HG02840 (cell line): ENCODE results near the gene CAMK4.

Source experiments
- ATAC-seq: cut with Tn5 transposase; IDR thresholded peaks from one replicate; pipeline ENCODE4 v1.9.1; 2021; ENCODE audit warnings: mild to moderate bottlenecking, moderate library complexity, moderate number of reproducible peaks; ENCODE audit not compliant: unreplicated experiment, low FRiP score

Gene CAMK4

GRCh38 chr5:111223787-111224560 lies at the start of gene CAMK4:
Gene CAMK4, plus strand, starts transcription at chr5:111224384. Its CDS starts 100 bp downstream, at chr5:111224484.
- peak; percentile 74 for ATAC-seq

- ATAC-seq: no peak
These were observed 41.1 kb upstream of the CAMK4 start for GRCh38 chr5:111183064-111183463.

DNA sequence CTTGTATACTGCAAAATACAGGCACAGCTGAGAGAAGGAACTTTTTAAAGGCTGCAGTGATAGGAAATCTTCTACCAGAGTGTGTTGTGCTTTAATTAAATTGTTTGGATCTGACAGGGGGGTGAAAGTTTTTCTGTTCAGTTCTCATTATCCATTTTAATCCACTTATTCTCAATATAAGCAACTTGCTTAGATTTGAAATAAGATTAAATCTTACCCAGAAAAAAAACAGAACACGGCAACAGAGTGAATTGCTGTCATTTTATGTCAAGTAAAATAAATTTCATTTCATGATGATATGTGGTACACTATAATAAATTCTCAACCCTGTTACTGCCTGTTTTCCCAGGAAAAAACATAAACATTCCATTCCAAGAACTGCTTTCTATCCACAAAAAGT lies 37.1 kb upstream of the CAMK4 start:
- ATAC-seq: no peak

DNA sequence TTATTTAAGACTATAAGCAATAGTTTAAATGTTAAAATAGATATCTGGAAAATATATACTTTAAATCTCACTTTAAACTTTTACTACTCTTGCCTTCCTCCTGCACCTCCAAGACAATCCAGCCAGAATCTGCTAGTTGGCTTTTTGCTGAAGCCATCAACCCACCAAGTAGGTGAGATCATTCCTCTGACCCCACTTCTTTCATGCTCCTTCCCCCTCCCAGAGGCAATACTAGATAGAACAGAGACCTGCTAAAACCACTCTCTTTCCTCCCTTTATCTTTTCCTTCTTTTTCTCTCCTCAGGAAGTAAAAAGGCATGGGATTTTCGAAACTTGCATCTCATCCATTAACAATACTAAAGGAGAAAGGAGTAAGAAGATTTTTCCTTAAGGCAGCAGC lies 30.1 kb upstream of the CAMK4 start:
- ATAC-seq: no peak

DNA sequence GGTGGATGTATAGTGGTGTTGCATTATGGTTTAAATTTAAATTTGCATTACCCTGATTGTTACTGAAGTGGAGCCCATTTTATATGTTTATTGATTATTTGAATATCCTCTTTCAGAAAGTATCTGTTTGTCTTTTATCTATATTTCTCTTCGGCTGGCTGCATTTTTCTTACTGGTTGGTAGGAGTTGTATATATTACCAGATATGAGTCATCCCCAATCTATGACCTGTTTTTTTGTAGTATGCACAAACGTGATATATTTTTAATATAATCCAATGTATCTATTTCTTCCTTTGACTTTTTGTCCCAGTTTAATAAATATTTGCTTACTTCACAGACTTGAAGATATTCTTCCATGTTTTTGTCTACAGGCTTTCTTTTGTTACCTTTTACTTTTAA lies 29.3 kb upstream of the CAMK4 start:
- no peak for ATAC-seq

- ATAC-seq: no peak
These were observed 26.7 kb upstream of the CAMK4 start for GRCh38 chr5:111197523-111197922.

GRCh38 chr5:111198281-111198966 lies 25.8 kb upstream of the CAMK4 start:
- no peak for ATAC-seq

GRCh38 chr5:111200828-111201227 lies 23.4 kb upstream of the CAMK4 start:
- ATAC-seq: no peak

DNA sequence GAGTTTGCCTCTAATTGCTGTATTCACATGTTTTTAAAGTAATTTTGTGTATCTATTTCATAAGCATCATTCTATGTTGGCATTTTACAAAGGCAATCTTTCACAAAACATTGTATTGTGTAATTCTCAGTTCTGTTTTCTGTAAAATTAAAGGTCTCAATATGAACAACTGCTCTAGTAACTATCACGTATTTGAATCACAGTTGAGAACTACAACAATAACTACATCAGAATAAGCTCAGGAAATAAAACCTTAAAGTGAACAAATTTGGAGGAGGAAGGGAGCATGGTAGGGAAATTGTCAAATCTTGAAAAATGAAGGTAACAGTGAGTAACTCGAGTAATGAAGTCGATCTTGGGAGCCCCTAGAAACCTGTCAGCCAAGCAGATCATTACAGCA lies 22.5 kb upstream of the CAMK4 start:
- no peak for ATAC-seq

DNA sequence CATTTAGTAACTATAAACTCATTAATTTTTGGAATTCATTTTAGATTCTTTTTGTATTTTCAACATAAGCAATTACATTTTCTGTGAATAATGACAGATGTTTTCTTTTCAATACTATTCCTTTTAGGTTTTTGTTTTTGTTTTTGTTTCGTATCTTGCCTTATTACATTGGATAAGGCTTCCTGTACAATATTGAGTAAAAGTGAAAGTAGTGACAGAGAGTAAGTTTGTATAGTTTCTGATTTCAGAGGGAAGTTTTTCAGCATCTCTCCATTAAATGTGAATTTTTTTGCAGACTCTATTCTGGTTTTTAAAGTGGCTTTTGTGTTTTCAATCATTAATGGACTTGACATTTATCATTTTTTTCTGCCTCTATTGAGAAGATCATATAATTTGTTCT lies 12.8 kb upstream of the CAMK4 start:
- ATAC-seq: no peak

- ATAC-seq: no peak
These were observed 10.0 kb upstream of the CAMK4 start for GRCh38 chr5:111214052-111214742.

- no peak for ATAC-seq
These were observed 8.2 kb upstream of the CAMK4 start for GRCh38 chr5:111215971-111216370.

DNA sequence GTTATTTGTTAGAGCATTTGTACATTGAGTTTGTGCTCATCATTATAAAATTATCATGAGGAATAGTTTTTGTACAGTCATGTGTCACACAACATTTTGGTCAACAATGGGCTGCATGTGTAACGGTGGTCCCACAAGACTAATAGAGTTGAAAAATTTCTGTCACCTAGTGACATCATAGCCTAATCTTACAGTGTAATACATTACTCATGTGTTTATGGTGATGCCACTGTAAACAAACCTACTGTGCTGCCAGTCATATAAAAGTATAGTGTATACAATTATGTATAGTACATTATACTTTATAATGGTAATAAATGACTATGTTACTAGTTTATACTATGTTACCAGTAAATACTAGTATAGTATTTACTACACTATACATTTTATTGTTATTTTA lies 3.0 kb upstream of the CAMK4 start:
- no peak for ATAC-seq

GRCh38 chr5:111223101-111223786 lies 940 bp upstream of the CAMK4 start:
- no peak for ATAC-seq

GRCh38 chr5:111224561-111225345 lies 569 bp downstream of the CAMK4 start:
- peak; percentile 26 for ATAC-seq

DNA sequence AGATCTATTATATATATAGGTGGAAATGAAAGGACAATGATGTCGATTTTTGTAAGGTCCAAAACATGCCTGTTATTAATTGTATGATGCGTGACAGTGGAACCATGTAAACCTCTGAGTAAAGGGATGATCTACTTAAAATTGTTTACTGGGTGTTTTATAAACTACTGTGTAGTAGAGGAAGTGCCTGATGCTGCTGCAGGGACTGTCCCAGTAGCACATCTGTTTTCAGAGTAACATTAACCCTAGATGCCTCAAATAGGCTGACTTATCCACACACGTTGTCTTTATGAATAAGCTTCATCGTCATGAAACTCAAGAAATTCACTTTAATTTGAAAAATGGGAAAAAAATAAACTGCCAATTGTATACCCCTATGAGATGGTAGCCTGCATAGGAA lies 1.7 kb downstream of the CAMK4 start:
- ATAC-seq: peak; percentile 24

- ATAC-seq: no peak
These were observed 2.4 kb downstream of the CAMK4 start for GRCh38 chr5:111226556-111226955.

GRCh38 chr5:111227226-111227782 lies 3.1 kb downstream of the CAMK4 start:
- no peak for ATAC-seq

GRCh38 chr5:111227801-111228200 lies 3.6 kb downstream of the CAMK4 start:
- no peak for ATAC-seq
